Uterus (tissue), 2 donors: ENCODE results near the gene S100A1.

Source experiments
- POLR2A ChIP-seq, 2 donors: fragments of 450-650 bp; IDR thresholded peaks; one replicate each; pipeline ENCODE4 v1.6.1; 2016; ENCODE audit warnings: antibody characterized with exemption in 2 of 2, mild to moderate bottlenecking in 1 of 2, moderate library complexity in 1 of 2
- TF ChIP-seq, protein P1 (sequence below), 4 experiments: fragments of 200-600 bp in 2 of 4; fragments of 450-650 bp in 2 of 4; sonication (generic) in 2 of 4; IDR thresholded peaks; one replicate each; pipeline ENCODE4 v1.5.1; 2016 to 2019; ENCODE audit warnings: antibody characterized with exemption in 4 of 4, mild to moderate bottlenecking in 2 of 4, moderate library complexity in 1 of 4

DNA sequence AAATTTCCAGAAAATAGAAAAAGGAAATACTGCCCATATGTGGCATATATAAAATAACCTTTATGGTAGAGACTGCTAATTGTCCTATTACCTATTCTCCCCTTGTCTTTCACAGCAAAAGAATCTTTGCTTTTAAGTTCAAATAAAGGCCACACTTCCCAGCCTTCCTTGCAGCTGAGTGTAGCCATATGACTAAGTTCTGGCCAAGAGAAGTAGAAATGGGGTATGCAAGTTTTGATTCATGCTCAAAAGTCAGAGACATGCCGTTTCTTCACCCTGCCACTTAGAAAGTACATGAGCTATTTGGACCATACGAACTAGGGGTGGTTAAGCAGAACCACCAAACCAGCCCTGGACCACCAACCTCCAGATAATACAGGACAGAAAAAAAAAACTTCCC is 44.3 kb upstream of the S100A1 start:
- TF ChIP-seq, protein P1, sequence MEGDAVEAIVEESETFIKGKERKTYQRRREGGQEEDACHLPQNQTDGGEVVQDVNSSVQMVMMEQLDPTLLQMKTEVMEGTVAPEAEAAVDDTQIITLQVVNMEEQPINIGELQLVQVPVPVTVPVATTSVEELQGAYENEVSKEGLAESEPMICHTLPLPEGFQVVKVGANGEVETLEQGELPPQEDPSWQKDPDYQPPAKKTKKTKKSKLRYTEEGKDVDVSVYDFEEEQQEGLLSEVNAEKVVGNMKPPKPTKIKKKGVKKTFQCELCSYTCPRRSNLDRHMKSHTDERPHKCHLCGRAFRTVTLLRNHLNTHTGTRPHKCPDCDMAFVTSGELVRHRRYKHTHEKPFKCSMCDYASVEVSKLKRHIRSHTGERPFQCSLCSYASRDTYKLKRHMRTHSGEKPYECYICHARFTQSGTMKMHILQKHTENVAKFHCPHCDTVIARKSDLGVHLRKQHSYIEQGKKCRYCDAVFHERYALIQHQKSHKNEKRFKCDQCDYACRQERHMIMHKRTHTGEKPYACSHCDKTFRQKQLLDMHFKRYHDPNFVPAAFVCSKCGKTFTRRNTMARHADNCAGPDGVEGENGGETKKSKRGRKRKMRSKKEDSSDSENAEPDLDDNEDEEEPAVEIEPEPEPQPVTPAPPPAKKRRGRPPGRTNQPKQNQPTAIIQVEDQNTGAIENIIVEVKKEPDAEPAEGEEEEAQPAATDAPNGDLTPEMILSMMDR (IDR thresholded peaks at IDR 0.05): no peak
- no peak for TF ChIP-seq POLR2A (IDR thresholded peaks at IDR 0.05)
